NCI-H1105 treated with DMSO at 0.1 percent for 48 hours (cell line): Measurements from ENCODE around the gene PTPRD.

Experiments used
- DNase-seq: peaks from one replicate; lab custom pipeline; 2025; lab: John Stamatoyannopoulos, UW

PTPRD gene

GRCh38 chr9:10612641-10613398 lies at the start of gene PTPRD:
Gene PTPRD (minus strand): TSS chr9:10613002.
- DNase-seq, result peak; percentile 76

DNA sequence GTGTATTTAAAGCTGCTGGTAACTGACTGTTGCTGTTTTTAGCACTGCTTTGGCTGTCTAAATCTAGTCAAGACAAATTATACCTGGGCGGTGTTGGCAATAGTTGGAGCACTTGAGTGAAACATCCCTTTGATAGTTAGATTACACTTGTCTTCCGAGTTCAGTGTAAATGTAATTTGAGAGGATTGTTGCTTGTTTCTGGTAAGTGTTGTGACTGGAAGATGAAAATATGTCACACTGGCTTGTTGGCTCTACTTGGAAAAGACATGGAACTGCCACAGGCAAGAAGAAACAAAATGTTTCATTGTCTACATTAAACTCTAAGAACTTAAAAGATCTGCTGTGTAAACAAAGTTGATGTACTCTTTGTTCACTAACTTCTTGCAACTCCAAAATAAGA lies 49.2 kb upstream of the PTPRD start:
- peak; percentile 38 for DNase-seq

DNA sequence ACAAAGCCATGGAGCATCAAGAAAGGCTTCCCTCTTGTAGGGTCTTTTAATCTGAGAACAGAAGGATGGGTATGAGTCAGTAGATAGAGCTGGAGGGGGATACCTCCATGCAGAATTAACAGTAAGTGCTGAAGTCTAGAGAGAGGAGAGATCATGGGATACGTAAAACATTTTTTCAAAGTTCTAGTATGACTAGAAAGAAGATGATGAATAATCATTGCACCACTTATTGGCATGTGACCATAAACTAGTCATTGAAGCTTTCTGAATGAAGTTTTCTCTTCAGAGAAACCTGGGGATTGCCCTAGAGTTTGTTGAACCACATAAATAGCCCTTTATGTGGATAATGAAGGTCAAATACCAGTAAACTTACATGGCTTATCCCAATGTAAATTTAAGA lies 48.6 kb upstream of the PTPRD start:
- DNase-seq, result no peak

DNA sequence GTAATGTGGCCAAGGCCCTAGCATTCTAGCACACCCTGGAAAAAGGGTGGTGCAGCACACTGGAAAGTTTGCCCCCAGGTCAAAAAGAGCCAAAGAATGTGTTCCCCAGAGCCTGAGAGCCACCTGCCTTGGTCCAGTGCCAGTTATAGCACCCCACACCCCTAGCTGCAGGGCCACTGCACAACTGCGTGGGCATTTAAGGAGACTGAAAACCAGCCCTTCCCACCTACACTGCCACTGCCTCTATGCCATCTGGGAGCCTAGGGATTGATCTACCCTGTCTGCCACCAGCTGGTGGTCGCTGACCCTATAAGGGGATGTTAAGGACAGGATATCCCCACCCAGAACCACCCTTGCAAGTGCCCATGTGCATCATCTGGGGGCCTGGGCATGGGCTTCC lies 38.2 kb upstream of the PTPRD start:
- DNase-seq, result no peak

- DNase-seq, result no peak
Observed at GRCh38 chr9:10649076-10649475, 36.3 kb upstream of the PTPRD start.

DNA sequence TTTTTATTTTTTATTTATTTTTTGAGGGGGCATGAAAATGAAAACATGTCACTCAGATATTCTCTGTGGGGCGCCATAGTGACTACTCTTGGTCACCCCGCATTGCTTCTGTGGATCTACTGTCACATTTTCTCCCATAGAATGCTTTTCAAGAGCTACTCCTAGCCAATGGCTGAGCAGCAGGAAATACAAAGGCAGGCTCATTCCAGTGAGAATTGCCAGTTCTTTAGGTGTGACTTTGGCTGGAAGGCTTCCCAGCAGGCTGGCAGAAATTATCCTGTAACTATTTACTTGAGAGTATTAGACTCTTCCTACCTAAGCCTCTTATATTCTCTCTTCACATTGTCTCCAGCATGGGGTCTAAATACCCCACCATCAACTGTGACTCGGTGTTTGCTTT lies 21.0 kb upstream of the PTPRD start:
- DNase-seq, result no peak

- DNase-seq, result no peak
Observed at GRCh38 chr9:10614196-10614800, 1.5 kb upstream of the PTPRD start.

- no peak for DNase-seq
Observed at GRCh38 chr9:10613419-10613818, 617 bp upstream of the PTPRD start.

- DNase-seq, result no peak
Observed at GRCh38 chr9:10605388-10605787, 7.4 kb downstream of the PTPRD start.

GRCh38 chr9:10604927-10605326 lies 7.9 kb downstream of the PTPRD start:
- DNase-seq, result no peak

- DNase-seq, result no peak
Observed at GRCh38 chr9:10597801-10598200, 15.0 kb downstream of the PTPRD start.

DNA sequence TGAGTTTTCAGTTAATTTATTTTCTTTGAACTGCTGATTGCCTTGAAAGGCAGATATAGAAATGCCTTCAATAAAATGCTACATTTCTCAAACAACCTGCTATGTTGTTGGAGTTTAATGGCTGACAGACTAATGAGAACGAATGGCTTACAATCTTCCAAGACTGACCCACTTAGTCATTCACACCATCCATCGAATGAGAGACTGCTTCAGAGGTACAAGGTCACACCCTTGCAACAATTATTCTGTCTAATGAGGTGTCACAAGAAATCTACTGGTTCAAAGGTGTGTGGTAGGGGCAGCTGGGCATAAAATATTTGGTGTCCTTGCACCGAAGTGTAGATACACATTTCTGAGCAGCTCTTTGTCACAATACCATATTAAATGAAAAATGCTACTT lies 18.3 kb downstream of the PTPRD start:
- DNase-seq, result no peak

- DNase-seq, result no peak
Observed at GRCh38 chr9:10586407-10586806, 26.4 kb downstream of the PTPRD start.

- no peak for DNase-seq
Observed at GRCh38 chr9:10571699-10572098, 41.1 kb downstream of the PTPRD start.

- DNase-seq, result no peak
Observed at GRCh38 chr9:10566848-10567247, 46.0 kb downstream of the PTPRD start.

- DNase-seq, result no peak
Observed at GRCh38 chr9:10562581-10563343, 50.0 kb downstream of the PTPRD start.

GRCh38 chr9:10548348-10548747 lies 64.5 kb downstream of the PTPRD start:
- no peak for DNase-seq

- DNase-seq, result no peak
Observed at GRCh38 chr9:10538073-10538472, 74.7 kb downstream of the PTPRD start.

DNA sequence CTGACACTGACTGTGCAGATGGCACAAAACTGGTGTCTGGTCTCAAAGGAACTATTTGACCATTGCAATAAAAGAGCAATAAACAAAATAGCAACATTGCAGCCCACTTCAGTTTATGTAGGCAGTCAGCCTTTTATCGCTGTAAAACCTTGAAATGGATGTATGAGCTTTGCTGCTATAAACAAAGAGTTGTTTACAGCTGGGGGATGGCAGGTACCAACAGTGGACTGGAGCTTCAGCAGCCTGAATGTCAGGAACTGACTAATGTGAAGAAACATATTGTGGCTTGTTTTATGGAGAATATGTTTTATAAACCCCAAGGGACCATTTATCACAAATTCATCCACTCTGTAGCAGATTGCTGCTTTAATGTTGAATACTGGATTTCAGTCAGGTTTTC lies 78.0 kb downstream of the PTPRD start:
- DNase-seq, result peak; percentile 51

DNA sequence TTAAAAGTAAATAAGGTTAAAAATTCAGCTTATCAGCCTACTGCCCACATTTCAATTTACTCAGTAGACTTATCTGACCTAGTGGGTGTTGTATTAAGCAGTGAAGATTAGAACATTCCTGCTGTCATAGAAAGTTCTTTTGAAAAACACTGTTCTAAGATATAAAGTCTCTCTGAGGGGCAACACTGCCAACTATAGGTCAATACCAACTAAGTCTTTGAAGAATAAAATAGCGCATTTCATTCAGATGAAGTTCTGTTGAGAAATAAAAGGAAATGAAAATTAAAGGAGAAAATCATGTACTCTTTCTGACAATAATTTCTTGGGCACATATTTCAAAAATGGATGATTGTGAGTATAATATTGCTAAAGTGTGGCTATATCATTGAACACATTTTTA lies 86.8 kb downstream of the PTPRD start:
- no peak for DNase-seq

GRCh38 chr9:10523164-10523563 lies 89.6 kb downstream of the PTPRD start:
- no peak for DNase-seq

DNA sequence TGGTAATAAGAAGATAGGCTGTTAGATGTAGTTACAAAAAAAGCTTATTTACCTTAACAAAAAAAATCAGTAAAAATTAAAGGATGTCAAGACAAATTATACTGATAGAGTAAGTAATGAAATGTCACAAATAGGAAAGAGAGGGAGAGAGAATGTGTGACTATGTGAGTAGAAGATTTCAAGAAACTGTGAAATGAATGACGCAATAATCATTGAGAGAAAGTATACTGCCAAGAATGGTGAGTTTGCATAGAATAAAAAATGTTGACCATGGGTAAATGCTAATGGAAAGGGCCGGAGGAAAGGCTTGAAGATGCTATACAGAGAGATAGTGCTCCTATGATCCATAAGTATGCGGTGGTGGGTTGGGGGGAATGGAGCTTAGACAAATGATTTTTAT lies 100.7 kb downstream of the PTPRD start:
- DNase-seq, result no peak

DNA sequence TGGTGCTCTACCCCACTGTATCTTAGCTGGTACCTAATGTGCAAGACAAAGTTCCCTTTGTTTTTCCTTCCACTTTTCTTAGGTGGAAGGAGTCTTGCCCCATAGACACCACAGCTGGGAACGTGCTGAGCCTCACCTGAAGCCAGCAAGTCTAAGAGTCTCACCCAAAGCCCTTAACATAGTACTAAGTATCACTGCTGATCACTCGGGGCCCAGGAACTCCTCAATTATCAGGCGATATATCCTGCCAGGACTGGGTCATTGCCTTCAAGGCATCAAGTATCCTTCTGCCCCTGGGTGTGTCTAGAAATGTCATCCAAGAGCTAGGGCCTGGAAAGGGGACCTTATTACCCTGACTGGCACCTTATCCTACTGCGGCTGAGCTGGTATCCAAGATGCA lies 123.9 kb downstream of the PTPRD start:
- DNase-seq, result no peak
